ENCODE measurements around the gene DOCK10. TPM values are rescaled to one million over a fixed set of nuclear protein-coding genes. Genes with fewer than 3 reads are reported as not detected.

Gene DOCK10
- total and polyA plus RNA-seq, 11 donors: 0.31 to 28.6 (median 2.0) TPM

DNA sequence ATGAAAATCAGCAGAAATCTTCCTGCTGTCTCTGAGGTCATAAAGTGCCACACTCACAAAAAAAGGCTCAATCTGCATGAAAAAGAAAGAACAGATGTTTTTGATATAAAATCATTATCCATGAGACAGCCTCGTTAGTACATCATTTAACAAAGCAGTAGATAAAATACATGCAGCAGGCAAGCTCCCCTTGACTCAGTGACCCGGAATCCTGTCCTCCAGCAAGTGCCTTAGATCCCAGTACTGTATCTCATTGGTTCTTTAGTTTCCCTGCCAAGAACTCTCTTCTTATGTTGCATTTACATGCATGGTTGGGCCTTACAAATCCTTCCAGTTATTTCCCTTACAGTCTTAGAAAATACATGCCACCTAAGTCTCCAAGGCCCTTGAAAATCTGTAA, 177.3 kb downstream of the DOCK10 start:
- peaks cover 0 to 78% (median 0%) of the 10 kb centered on the region in 9 donors for H3K36me3 ChIP-seq
- H3K4me1 ChIP-seq: peaks cover 0 to 6% (median 0%) of the 10 kb centered on the region in 12 donors
- TF ChIP-seq, protein P1, sequence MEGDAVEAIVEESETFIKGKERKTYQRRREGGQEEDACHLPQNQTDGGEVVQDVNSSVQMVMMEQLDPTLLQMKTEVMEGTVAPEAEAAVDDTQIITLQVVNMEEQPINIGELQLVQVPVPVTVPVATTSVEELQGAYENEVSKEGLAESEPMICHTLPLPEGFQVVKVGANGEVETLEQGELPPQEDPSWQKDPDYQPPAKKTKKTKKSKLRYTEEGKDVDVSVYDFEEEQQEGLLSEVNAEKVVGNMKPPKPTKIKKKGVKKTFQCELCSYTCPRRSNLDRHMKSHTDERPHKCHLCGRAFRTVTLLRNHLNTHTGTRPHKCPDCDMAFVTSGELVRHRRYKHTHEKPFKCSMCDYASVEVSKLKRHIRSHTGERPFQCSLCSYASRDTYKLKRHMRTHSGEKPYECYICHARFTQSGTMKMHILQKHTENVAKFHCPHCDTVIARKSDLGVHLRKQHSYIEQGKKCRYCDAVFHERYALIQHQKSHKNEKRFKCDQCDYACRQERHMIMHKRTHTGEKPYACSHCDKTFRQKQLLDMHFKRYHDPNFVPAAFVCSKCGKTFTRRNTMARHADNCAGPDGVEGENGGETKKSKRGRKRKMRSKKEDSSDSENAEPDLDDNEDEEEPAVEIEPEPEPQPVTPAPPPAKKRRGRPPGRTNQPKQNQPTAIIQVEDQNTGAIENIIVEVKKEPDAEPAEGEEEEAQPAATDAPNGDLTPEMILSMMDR (IDR thresholded peaks at IDR 0.05): no peak
- TF ChIP-seq POLR2A (IDR thresholded peaks at IDR 0.05): no peak

DNA sequence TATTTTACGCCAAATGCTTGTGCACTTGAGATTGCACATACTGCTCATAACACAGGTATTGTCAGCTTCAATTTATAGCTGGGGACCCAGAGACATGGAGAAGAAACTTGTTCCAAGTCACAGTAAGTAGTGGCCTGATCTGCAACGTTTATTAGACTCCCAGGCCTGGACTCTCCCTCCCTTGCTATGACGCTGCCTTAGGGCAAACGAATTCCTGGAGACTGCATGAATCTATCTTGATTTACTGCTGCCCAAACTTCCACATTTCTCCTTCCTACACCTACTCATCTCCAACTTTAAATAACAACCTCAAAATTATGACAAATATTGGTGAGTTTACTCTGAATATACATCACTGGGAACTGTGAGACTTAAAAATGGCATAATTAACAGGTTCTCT, 181.0 kb downstream of the DOCK10 start:
- ATAC-seq (no peak), DNase-seq (no peak)
- Histone ChIP-seq H3K27me3 (no peaks in the 10 kb centered on the region), H3K27ac (no peak overlapping the region), H3K36me3 (peaks cover 0 to 92% (median 0%) of the 10 kb centered on the region in 9 donors), H3K4me1 (no peaks in the 10 kb centered on the region), H3K4me3 (no peak overlapping the region), H3K9me3 (no peaks in the 10 kb centered on the region)
- intact Hi-C loops (cut with DNase I): no loop called here
- TF ChIP-seq, protein P1 (IDR thresholded peaks at IDR 0.05): no peak
- TF ChIP-seq POLR2A (IDR thresholded peaks at IDR 0.05): no peak
- 76 to 86% (median 78%) methylated on average over 4 of the region's 4 CpGs for whole genome bisulfite sequencing, 4 donors

More for the DNA sequence above, 177.3 kb downstream of the DOCK10 start:
- intact Hi-C loops (cut with DNase I): no loop called here
- Histone ChIP-seq H3K27ac (no peak overlapping the region), H3K4me3 (no peak overlapping the region), H3K27me3 (no peaks in the 10 kb centered on the region), H3K9me3 (no peaks in the 10 kb centered on the region)
- 64 to 75% (median 69%) methylated on average over 2 of the region's 2 CpGs for WGBS, 4 donors
- ATAC-seq: no peak
- no peak for DNase-seq

DNA sequence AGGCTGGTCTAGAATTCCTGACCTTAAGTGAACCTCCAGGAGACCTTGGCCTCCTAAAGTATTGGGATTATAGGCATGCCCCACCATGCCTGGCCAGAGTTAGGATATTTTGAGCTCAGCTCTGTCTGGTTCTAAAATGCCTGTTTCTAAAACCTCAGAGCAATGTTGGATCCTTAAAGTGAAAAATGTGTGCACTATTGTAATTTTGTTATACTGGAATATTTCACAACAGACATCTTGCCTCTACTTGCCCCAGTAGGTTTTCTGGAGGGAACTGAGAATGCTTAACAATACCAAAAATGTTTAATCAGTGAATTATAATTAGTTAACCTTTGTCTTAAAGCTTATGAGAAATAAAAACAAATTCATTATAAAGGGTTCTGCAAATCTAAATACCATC, 181.5 kb downstream of the DOCK10 start:
- Histone ChIP-seq H3K27ac (no peak overlapping the region), H3K9me3 (no peaks in the 10 kb centered on the region), H3K27me3 (no peaks in the 10 kb centered on the region), H3K4me1 (no peaks in the 10 kb centered on the region), H3K36me3 (peaks cover 0 to 92% (median 0%) of the 10 kb centered on the region in 9 donors), H3K4me3 (no peak overlapping the region)
- intact Hi-C loops (cut with DNase I): no loop called here
- no peak for DNase-seq
- no peak for TF ChIP-seq POLR2A (IDR thresholded peaks at IDR 0.05)
- TF ChIP-seq, protein P1 (IDR thresholded peaks at IDR 0.05): no peak
- ATAC-seq: no peak

DNA sequence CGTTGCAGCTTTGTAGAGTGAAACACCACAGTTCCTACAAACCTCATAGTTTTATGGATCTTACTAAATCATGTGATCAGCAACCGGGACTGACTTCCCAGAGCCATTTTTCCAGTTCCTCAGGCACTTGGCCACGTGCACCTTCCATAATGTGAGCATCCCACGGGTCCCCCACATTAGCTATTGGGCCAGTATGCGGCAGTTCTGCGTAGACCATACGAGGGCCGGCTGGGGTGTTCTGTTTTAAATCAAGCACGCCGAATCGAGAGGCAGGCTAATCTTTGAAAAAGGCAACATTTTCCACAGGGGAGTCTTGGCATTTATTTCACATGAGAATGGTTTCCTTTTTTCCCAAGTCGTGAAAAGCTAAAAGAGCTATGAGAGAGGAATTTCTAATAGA, 190.5 kb downstream of the DOCK10 start:
- ATAC-seq (no peak), DNase-seq (no peak)
- no peak overlapping the region for H3K27ac ChIP-seq
- WGBS, 4 donors: 61 to 77% (median 68%) methylated on average over 12 of the region's 12 CpGs
- H3K9me3 ChIP-seq: no peaks in the 10 kb centered on the region
- H3K4me3 ChIP-seq: no peak overlapping the region
- H3K4me1 ChIP-seq: peaks cover 0 to 5% (median 0%) of the 10 kb centered on the region in 12 donors
- H3K27me3 ChIP-seq: no peaks in the 10 kb centered on the region
- intact Hi-C loops (cut with DNase I): loop anchor here in 1 of 10 donors (10.0 kb wide), 1 partner anchor 153 kb away; no protein-coding TSS in a partner anchor
- H3K36me3 ChIP-seq: peaks cover 0 to 72% (median 0%) of the 10 kb centered on the region in 9 donors
- TF ChIP-seq, protein P1 (IDR thresholded peaks at IDR 0.05): no peak
- TF ChIP-seq POLR2A (IDR thresholded peaks at IDR 0.05): no peak

Data from heart left ventricle (tissue), 16 donors.